MM.1S (cell line): ENCODE data around the gene SDHB.

ENCODE experiments used
- DNase-seq: peaks from one replicate; pipeline ENCODE4 v3.0.0-alpha.2; 2015
- H2AFZ ChIP-seq: fragments of 300-600 bp; sonication (generic); 2 replicates; pipeline ENCODE4 v1.6.0; 2016; ENCODE audit warnings: antibody characterized with exemption, low read length
- H3F3A ChIP-seq: fragments of 300-600 bp; sonication (generic); 2 replicates; pipeline ENCODE4 v1.6.1; 2016; ENCODE audit warnings: mild to moderate bottlenecking, antibody characterized with exemption, low read length, moderate library complexity, mixed read lengths; ENCODE audit not compliant: insufficient read depth
- H3K27ac ChIP-seq: fragments of 300-600 bp; sonication (generic); 2 replicates; pipeline ENCODE4 v1.5.1; 2016; ENCODE audit warnings: mild to moderate bottlenecking, low read length
- H3K27me3 ChIP-seq: fragments of 300-600 bp; sonication (generic); replicated peaks from 2 replicates; pipeline ENCODE4 v1.6.0; 2016; ENCODE audit warnings: low read length; ENCODE audit not compliant: insufficient read depth
- H3K36me3 ChIP-seq: fragments of 300-600 bp; sonication (generic); replicated peaks from 2 replicates; pipeline ENCODE4 v1.6.1; 2016; ENCODE audit warnings: mild to moderate bottlenecking, low read length, mixed read lengths; ENCODE audit not compliant: insufficient read depth
- H3K4me1 ChIP-seq: fragments of 300-600 bp; sonication (generic); 2 replicates; pipeline ENCODE4 v1.6.1; 2016; ENCODE audit warnings: low read length, mixed read lengths
- H3K4me2 ChIP-seq: fragments of 300-600 bp; sonication (generic); 2 replicates; pipeline ENCODE4 v1.6.0; 2016; ENCODE audit warnings: low read depth, low read length
- H3K4me3 ChIP-seq: fragments of 300-600 bp; sonication (generic); 2 replicates; pipeline ENCODE4 v1.5.1; 2016; ENCODE audit warnings: low read length, mixed read lengths
- H3K79me2 ChIP-seq: fragments of 300-600 bp; sonication (generic); 2 replicates; pipeline ENCODE4 v1.6.1; 2016; ENCODE audit warnings: mixed run types, low read length, mixed read lengths
- H3K9ac ChIP-seq: fragments of 300-600 bp; sonication (generic); 2 replicates; pipeline ENCODE4 v1.6.1; 2016; ENCODE audit warnings: low read length, mixed read lengths
- H3K9me2 ChIP-seq: fragments of 300-600 bp; sonication (generic); replicated peaks from 2 replicates; pipeline ENCODE4 v1.6.1; 2016; ENCODE audit warnings: mild to moderate bottlenecking, low read length, mixed read lengths; ENCODE audit not compliant: insufficient read depth
- H3K9me3 ChIP-seq: fragments of 300-600 bp; sonication (generic); replicated peaks from 2 replicates; pipeline ENCODE4 v1.6.1; 2016; ENCODE audit warnings: mild to moderate bottlenecking, low read length, mixed read lengths; ENCODE audit not compliant: insufficient read depth
- H4K20me1 ChIP-seq: fragments of 300-600 bp; sonication (generic); 2 replicates; pipeline ENCODE4 v1.6.1; 2016; ENCODE audit warnings: mild to moderate bottlenecking, low read length, moderate library complexity, mixed read lengths; ENCODE audit not compliant: insufficient read depth
- EZH2 ChIP-seq: fragments of 300-600 bp; sonication (generic); optimal IDR thresholded peaks from 2 replicates; pipeline ENCODE3; 2017; ENCODE audit warnings: low read depth, mild to moderate bottlenecking, antibody characterized with exemption, low read length, mixed read lengths
- EZH2phosphoT487 ChIP-seq: fragments of 300-600 bp; sonication (generic); IDR thresholded peaks from 2 replicates; pipeline ENCODE4 v1.6.1; 2018; ENCODE audit warnings: antibody characterized with exemption, low read length
- TF ChIP-seq, protein P1 (sequence below): fragments of 300-600 bp; sonication (generic); IDR thresholded peaks from 2 replicates; pipeline ENCODE4 v1.5.1; 2016; ENCODE audit warnings: antibody characterized with exemption, low read length, mixed read lengths

SDHB gene

DNA sequence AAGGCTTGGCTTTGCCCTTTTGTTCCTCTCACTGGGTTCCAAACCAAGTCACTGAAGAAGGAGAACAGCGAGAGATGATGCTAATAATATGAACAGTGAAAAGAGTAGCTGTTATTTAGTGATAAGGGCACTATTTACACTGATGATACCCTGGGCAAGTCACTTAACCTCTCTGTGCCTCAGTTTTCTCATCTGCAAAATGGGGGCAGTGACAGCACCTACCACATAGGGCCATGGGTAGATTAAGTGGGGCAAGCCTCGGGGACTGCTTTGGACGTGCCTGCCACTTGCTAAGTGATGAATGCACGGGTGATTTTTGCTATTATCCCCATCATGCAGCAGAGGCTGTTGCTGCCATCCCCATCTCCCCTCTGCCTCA lies 51.3 kb downstream of the SDHB start:
- Histone ChIP-seq H3K9me3 (no peaks in the 10 kb centered on the region), H3K4me1 (no peaks in the 10 kb centered on the region), H4K20me1 (no peaks in the 10 kb centered on the region), H3K9me2 (no peaks in the 10 kb centered on the region), H3K27me3 (no peaks in the 10 kb centered on the region), H2AFZ (no peak overlapping the region), H3K4me2 (no peak overlapping the region), H3F3A (no peaks in the 10 kb centered on the region), H3K79me2 (no peaks in the 10 kb centered on the region), H3K36me3 (no peaks in the 10 kb centered on the region), H3K9ac (no peak overlapping the region), H3K27ac (no peak overlapping the region), H3K4me3 (no peak overlapping the region)
- TF ChIP-seq EZH2phosphoT487, result no peak
- DNase-seq, result no peak

DNA sequence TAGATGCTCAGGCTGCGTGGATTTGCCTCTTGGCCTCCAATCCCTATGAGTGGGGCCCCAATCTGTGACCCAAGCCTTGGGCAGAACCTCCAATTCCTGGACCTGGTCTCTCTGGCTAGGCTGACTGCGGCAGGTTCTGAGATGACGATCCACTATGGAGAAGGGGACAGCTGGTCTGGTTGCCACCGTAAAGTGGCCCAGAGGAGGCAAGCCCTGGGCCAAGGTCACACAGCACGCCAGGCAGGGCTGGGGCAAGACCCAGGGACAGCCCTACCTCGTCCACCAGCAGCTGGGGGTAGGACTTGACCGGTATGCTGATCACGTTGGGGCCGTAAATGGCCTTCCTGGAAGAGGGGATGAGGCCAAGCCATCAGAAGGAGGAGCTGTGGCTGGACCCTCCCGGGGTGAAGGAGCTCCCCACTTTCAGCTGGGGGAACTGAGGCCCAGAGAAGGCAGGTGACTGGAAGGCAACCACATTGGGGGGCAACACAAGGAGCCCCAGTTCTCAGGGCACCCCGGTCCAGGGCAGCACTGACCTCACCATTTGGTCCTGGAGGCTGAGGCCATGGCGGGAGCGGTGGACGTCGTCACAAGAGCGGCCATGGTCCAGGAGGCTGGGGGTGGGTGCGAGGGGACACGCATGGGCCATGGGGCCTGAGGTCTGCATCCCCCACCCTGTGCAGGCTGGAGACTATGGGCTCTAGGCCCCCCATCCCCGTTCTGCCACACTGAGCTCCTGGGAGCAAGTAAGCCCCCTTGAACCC lies 51.9 kb downstream of the SDHB start:
- no peak overlapping the region for H3K4me3 ChIP-seq
- DNase-seq, result no peak
- TF ChIP-seq EZH2, result no peak
- no peak for TF ChIP-seq EZH2phosphoT487
- TF ChIP-seq, protein P1, sequence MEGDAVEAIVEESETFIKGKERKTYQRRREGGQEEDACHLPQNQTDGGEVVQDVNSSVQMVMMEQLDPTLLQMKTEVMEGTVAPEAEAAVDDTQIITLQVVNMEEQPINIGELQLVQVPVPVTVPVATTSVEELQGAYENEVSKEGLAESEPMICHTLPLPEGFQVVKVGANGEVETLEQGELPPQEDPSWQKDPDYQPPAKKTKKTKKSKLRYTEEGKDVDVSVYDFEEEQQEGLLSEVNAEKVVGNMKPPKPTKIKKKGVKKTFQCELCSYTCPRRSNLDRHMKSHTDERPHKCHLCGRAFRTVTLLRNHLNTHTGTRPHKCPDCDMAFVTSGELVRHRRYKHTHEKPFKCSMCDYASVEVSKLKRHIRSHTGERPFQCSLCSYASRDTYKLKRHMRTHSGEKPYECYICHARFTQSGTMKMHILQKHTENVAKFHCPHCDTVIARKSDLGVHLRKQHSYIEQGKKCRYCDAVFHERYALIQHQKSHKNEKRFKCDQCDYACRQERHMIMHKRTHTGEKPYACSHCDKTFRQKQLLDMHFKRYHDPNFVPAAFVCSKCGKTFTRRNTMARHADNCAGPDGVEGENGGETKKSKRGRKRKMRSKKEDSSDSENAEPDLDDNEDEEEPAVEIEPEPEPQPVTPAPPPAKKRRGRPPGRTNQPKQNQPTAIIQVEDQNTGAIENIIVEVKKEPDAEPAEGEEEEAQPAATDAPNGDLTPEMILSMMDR, result no peak
- H3K27ac ChIP-seq, result no peak overlapping the region
- no peaks in the 10 kb centered on the region for H3K36me3 ChIP-seq
- H3K79me2 ChIP-seq, result no peaks in the 10 kb centered on the region
- H3K4me2 ChIP-seq, result no peak overlapping the region
- H3F3A ChIP-seq, result no peaks in the 10 kb centered on the region
- H3K9me2 ChIP-seq, result no peaks in the 10 kb centered on the region
- no peaks in the 10 kb centered on the region for H4K20me1 ChIP-seq
- no peaks in the 10 kb centered on the region for H3K27me3 ChIP-seq
- H2AFZ ChIP-seq, result no peak overlapping the region
- no peak overlapping the region for H3K9ac ChIP-seq
- H3K4me1 ChIP-seq, result no peaks in the 10 kb centered on the region
- H3K9me3 ChIP-seq, result no peaks in the 10 kb centered on the region

DNA sequence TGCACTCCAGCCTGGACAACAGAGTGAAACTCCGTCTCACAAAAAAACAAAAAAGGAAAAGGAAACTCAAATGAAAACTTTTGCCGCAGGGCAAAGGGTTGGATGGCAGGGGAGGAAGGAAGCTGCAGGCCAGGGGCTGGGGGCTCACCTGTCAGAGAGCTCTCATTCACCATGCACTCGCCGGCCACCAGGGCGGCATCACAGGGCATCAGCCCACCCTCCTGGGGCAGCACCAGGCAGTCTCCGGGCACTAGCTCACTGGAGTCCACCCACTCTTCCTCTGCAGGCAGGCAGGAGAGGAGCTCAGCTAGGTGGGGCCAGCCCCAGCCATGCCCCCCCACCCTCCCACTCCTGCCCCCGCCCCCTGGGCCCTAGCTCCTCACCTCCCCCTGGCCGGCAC lies 54.0 kb downstream of the SDHB start:
- Histone ChIP-seq H3K9me3 (no peaks in the 10 kb centered on the region), H3K4me2 (no peak overlapping the region), H3K27me3 (no peaks in the 10 kb centered on the region), H3K9ac (no peak overlapping the region), H2AFZ (no peak overlapping the region), H3F3A (no peaks in the 10 kb centered on the region), H4K20me1 (no peaks in the 10 kb centered on the region), H3K4me3 (no peak overlapping the region), H3K27ac (no peak overlapping the region), H3K79me2 (no peaks in the 10 kb centered on the region), H3K36me3 (no peaks in the 10 kb centered on the region), H3K9me2 (no peaks in the 10 kb centered on the region), H3K4me1 (no peaks in the 10 kb centered on the region)
- no peak for DNase-seq
- TF ChIP-seq EZH2phosphoT487 (no peak), EZH2 (no peak)
- TF ChIP-seq, protein P1, result no peak

- DNase-seq, result no peak
- Histone ChIP-seq H2AFZ (no peak overlapping the region), H3K9me3 (no peaks in the 10 kb centered on the region)
These were observed 55.2 kb downstream of the SDHB start for GRCh38 chr1:16998589-16998988.

More at GRCh38 chr1:16998589-16998988, 55.2 kb downstream of the SDHB start:
- no peaks in the 10 kb centered on the region for H3K27me3 ChIP-seq
- no peaks in the 10 kb centered on the region for H3F3A ChIP-seq
- TF ChIP-seq EZH2phosphoT487, result no peak
- TF ChIP-seq, protein P1, result no peak
- no peak for TF ChIP-seq EZH2
- no peaks in the 10 kb centered on the region for H3K36me3 ChIP-seq
- H3K79me2 ChIP-seq, result no peaks in the 10 kb centered on the region
- H3K4me1 ChIP-seq, result no peaks in the 10 kb centered on the region
- H3K4me2 ChIP-seq, result no peak overlapping the region
- H3K9me2 ChIP-seq, result no peaks in the 10 kb centered on the region
- no peak overlapping the region for H3K27ac ChIP-seq
- H3K9ac ChIP-seq, result no peak overlapping the region
- H3K4me3 ChIP-seq, result no peak overlapping the region
- H4K20me1 ChIP-seq, result no peaks in the 10 kb centered on the region
